ENCODE data around the gene CLTC. TPM values are rescaled to one million over a fixed set of nuclear protein-coding genes. Genes with fewer than 3 reads are reported as not detected.
A peak's percentile ranks its signal among the peaks of the same experiment; 100 is the strongest.

Gene CLTC
- total and polyA plus RNA-seq, 2 of the 8 experiments (the other 6 are each of a cell fraction or from before 2014, with no cell fraction given): 175 to 283 TPM

GRCh38 chr17:59619298-59620063 is at the start of gene CLTC (continued):
- TF ChIP-seq CEBPB (IDR thresholded peaks at IDR 0.05; ENCODE audit: low read depth, low read length): no peak
- peak; percentile 96 for TF ChIP-seq ASH2L (IDR thresholded peaks at IDR 0.05; ENCODE audit: low read length)
- TF ChIP-seq CTCF (IDR thresholded peaks at IDR 0.05; ENCODE audit: control extremely low read depth in 1 of 3, insufficient read depth in 1 of 3, low read depth in 1 of 3, low read length in 3 of 3): no peak
- peak; percentile 75 for TF ChIP-seq TAF7 (optimal IDR thresholded peaks at IDR 0.05; ENCODE audit: borderline replicate concordance, low read depth, low read length)
- peak; percentile 91 for TF ChIP-seq CREB1 (IDR thresholded peaks at IDR 0.05)
- TF ChIP-seq BCL11A (IDR thresholded peaks at IDR 0.05; ENCODE audit: low read depth in 2 of 2, low read length in 2 of 2): no peak
- peak; percentile 97 for TF ChIP-seq TAF1 (IDR thresholded peaks at IDR 0.05; ENCODE audit: low read depth, low read length)
- no peak for TF ChIP-seq SP2 (IDR thresholded peaks at IDR 0.05; ENCODE audit: low read length)
- peak; percentile 42; the same call in 1 of the 2 replicates for TF ChIP-seq GTF2F1 (IDR thresholded peaks at IDR 0.05; ENCODE audit: borderline replicate concordance, low read depth, low read length)
- TF ChIP-seq MAX (IDR thresholded peaks at IDR 0.05): peak; percentile 62
- no peak for TF ChIP-seq SUZ12 (IDR thresholded peaks at IDR 0.05; ENCODE audit: low read length)
- TF ChIP-seq RXRA (IDR thresholded peaks at IDR 0.05; ENCODE audit: insufficient read depth, low read depth, low read length): no peak
- TF ChIP-seq KDM4A (IDR thresholded peaks at IDR 0.05; ENCODE audit: low read depth, low read length, severe bottlenecking): peak; percentile 42
- TF ChIP-seq HDAC6 (IDR thresholded peaks at IDR 0.05; ENCODE audit: low read depth, low read length): no peak
- no peak for TF ChIP-seq KDM1A (IDR thresholded peaks at IDR 0.05; ENCODE audit: borderline replicate concordance, low read length)
- 0 out of 2 replicates have a peak, but pooled peaks have one; percentile 30 for TF ChIP-seq BRCA1 (IDR thresholded peaks at IDR 0.05; ENCODE audit: low read depth, low read length)
- TF ChIP-seq JUN (IDR thresholded peaks at IDR 0.05; ENCODE audit: low read depth, low read length): no peak
- TF ChIP-seq SP4 (IDR thresholded peaks at IDR 0.05; ENCODE audit: low read length): peak; percentile 93
- TF ChIP-seq BACH1 (IDR thresholded peaks at IDR 0.05; ENCODE audit: low read length): peak; percentile 86
- TF ChIP-seq KDM5A (IDR thresholded peaks at IDR 0.05; ENCODE audit: low read length): 0 out of 2 replicates have a peak, but pooled peaks have one; percentile 39
- TF ChIP-seq E2F6 (IDR thresholded peaks at IDR 0.05): 0 out of 2 replicates have a peak, but pooled peaks have one; percentile 55
- peak; percentile 90 for TF ChIP-seq SIN3A (conservative IDR thresholded peaks at IDR 0.05 in 1 of 2, IDR thresholded peaks at IDR 0.05 in 1 of 2; ENCODE audit: low read depth in 1 of 2, low read length in 2 of 2)

Data from H1 (cell line).